A673 (cell line): Measurements from ENCODE around the gene PLK3. TPM values are rescaled to one million over a fixed set of nuclear protein-coding genes. Genes with fewer than 3 reads are reported as not detected.

Experiments used
- BruUV-seq: library from RNA; stranded (reverse); fragments of 400-500 nt; replicated peaks from 2 replicates; lab custom pipeline; 2021; lab: Mats Ljungman, UMichigan
- CTCF ChIA-PET: fragments of 300-600 bp; sonication (Branson Sonifier 250); formaldehyde crosslinking; loops from one replicate; lab custom pipeline; 2022; ENCODE audit warnings: antibody characterized with exemption; lab: Charles Lee
- POLR2A ChIA-PET: fragments of 300-600 bp; sonication (Branson Sonifier 250); formaldehyde crosslinking; loops from one replicate; lab custom pipeline; 2022; ENCODE audit warnings: antibody characterized with exemption; ENCODE audit not compliant: low non-redundant PET; lab: Charles Lee
- DNase-seq: peaks from one replicate; pipeline ENCODE4 v3.0.0-alpha.2; 2015; ENCODE audit warnings: low spot score
- H3K27ac ChIP-seq: fragments of 200-600 bp; sonication (generic); 2 replicates; pipeline ENCODE4 v1.5.1; 2016; ENCODE audit warnings: mixed run types, low read depth, mild to moderate bottlenecking, mixed read lengths, antibody characterized with exemption, low read length; ENCODE audit not compliant: poor library complexity, severe bottlenecking
- H3K27me3 ChIP-seq: fragments of 200-600 bp; sonication (generic); replicated peaks from 2 replicates; pipeline ENCODE4 v1.6.1; 2017; ENCODE audit warnings: mixed run types, low read depth, mild to moderate bottlenecking, mixed read lengths, antibody characterized with exemption, low read length; ENCODE audit not compliant: insufficient read depth, poor library complexity
- H3K36me3 ChIP-seq: fragments of 200-600 bp; sonication (generic); 2 replicates; pipeline ENCODE4 v1.6.1; 2016; ENCODE audit warnings: mixed run types, mild to moderate bottlenecking, mixed read lengths, antibody characterized with exemption, low read length; ENCODE audit not compliant: insufficient read depth, poor library complexity, severe bottlenecking
- H3K4me1 ChIP-seq: fragments of 200-600 bp; sonication (generic); 2 replicates; pipeline ENCODE4 v1.6.1; 2017; ENCODE audit warnings: mixed run types, mild to moderate bottlenecking, mixed read lengths, antibody characterized with exemption, low read length; ENCODE audit not compliant: insufficient read depth, poor library complexity, severe bottlenecking
- H3K4me3 ChIP-seq: fragments of 200-600 bp; sonication (generic); 2 replicates; pipeline ENCODE4 v1.5.1; 2016; ENCODE audit warnings: low read depth, mixed run types, mild to moderate bottlenecking, mixed read lengths, low read length; ENCODE audit not compliant: poor library complexity, severe bottlenecking
- H3K9me3 ChIP-seq: fragments of 200-600 bp; sonication (generic); 2 replicates; pipeline ENCODE4 v1.6.1; 2016; ENCODE audit warnings: mixed run types, low read depth, mild to moderate bottlenecking, mixed read lengths, antibody characterized with exemption, low read length; ENCODE audit not compliant: poor library complexity, severe bottlenecking
- CTCF ChIP-seq: fragments of 300-800, 200-600 bp; sonication (generic); conservative IDR thresholded peaks from 2 replicates; pipeline ENCODE4 v1.5.1; 2017; ENCODE audit warnings: low read depth, mild to moderate bottlenecking, antibody characterized with exemption, low read length, moderate library complexity, mixed read lengths
- EZH2 ChIP-seq: fragments of 200-600 bp; sonication (generic); IDR thresholded peaks from 2 replicates; pipeline ENCODE4 v1.6.1; 2017; ENCODE audit warnings: borderline replicate concordance, low read depth, mild to moderate bottlenecking, mixed read lengths, antibody characterized with exemption, low read length; ENCODE audit not compliant: poor library complexity, severe bottlenecking
- intact Hi-C: fragments of 100-400 bp; cut with micrococcal nuclease; formaldehyde crosslinking; loops from one replicate; pipeline ENCODE4 v1.10.0; 2022; ENCODE audit not compliant: unreplicated experiment
- total RNA-seq: library from RNA; stranded (reverse); gene quantifications from 2 replicates; pipeline ENCODE4 v1.2.3, GENCODE V29; 2021

The PLK3 gene
- total RNA-seq, 1 experiment from 2014 or later, result 15.6 TPM

GRCh38 chr1:44801491-44802305, 1.5 kb downstream of the PLK3 start:
- H3K4me1 ChIP-seq, result peaks cover 6% of the 10 kb centered on the region
- no peaks in the 10 kb centered on the region for H3K27me3 ChIP-seq
- no peak for DNase-seq
- BruUV-seq, result no TSS peak
- H3K36me3 ChIP-seq, result peaks cover 7% of the 10 kb centered on the region
- intact Hi-C loops, result loop anchor here (10.0 kb wide), 1 partner anchor 503 kb away; no protein-coding TSS in a partner anchor
- H3K27ac ChIP-seq, result no peak overlapping the region
- TF ChIP-seq EZH2 (no peak), CTCF (no peak)
- peak overlapping the region; percentile 71 for H3K4me3 ChIP-seq
- ChIA-PET CTCF (no interaction called here), POLR2A (no interaction called here)
- no peaks in the 10 kb centered on the region for H3K9me3 ChIP-seq

- Histone ChIP-seq H3K4me1 (peaks cover 14% of the 10 kb centered on the region), H3K27me3 (no peaks in the 10 kb centered on the region), H3K9me3 (no peaks in the 10 kb centered on the region), H3K36me3 (peaks cover 9% of the 10 kb centered on the region), H3K27ac (no peak overlapping the region), H3K4me3 (no peak overlapping the region)
- ChIA-PET CTCF (no interaction called here), POLR2A (no interaction called here)
- TF ChIP-seq CTCF (no peak), EZH2 (no peak)
- no peak for DNase-seq
- intact Hi-C loops, result loop anchor here (10.0 kb wide), 1 partner anchor 502 kb away; no protein-coding TSS in a partner anchor
- no TSS peak for BruUV-seq
Observed at GRCh38 chr1:44802306-44803061, 2.3 kb downstream of the PLK3 start.

GRCh38 chr1:44803062-44803311, 2.8 kb downstream of the PLK3 start:
- ChIA-PET CTCF (no interaction called here), POLR2A (no interaction called here)
- intact Hi-C loops, result loop anchor here (10.0 kb wide), 1 partner anchor 502 kb away; no protein-coding TSS in a partner anchor
- BruUV-seq, result no TSS peak
- TF ChIP-seq CTCF, result no peak
- TF ChIP-seq EZH2, result no peak
- Histone ChIP-seq H3K27ac (peak overlapping the region; percentile 23), H3K4me3 (no peak overlapping the region), H3K27me3 (no peaks in the 10 kb centered on the region), H3K9me3 (no peaks in the 10 kb centered on the region), H3K36me3 (peaks cover 9% of the 10 kb centered on the region), H3K4me1 (peaks cover 19% of the 10 kb centered on the region)
- no peak for DNase-seq
